Measurements from ENCODE around the gene CSF1R. TPM values are rescaled to one million over a fixed set of nuclear protein-coding genes. Genes with fewer than 3 reads are reported as not detected.

Gene CSF1R
- polyA plus RNA-seq, 4 donors: 13.7 to 18.0 (median 16.9) TPM

GRCh38 chr5:150121448-150122157 lies 35.2 kb upstream of the CSF1R start:
- DNase-seq (ENCODE audit: low read depth in 4 of 4, low spot score in 2 of 4): no peak

- DNase-seq (ENCODE audit: low read depth in 4 of 4, low spot score in 2 of 4): no peak
These were observed 34.5 kb upstream of the CSF1R start for GRCh38 chr5:150120617-150121447.

GRCh38 chr5:150120062-150120441 lies 33.7 kb upstream of the CSF1R start:
- no peak for DNase-seq (ENCODE audit: low read depth in 4 of 4, low spot score in 2 of 4)

- DNase-seq (ENCODE audit: low read depth in 4 of 4, low spot score in 2 of 4): no peak
These were observed 33.2 kb upstream of the CSF1R start for GRCh38 chr5:150119421-150120061.

GRCh38 chr5:150118561-150119229 lies 32.3 kb upstream of the CSF1R start:
- no peak for DNase-seq (ENCODE audit: low read depth in 4 of 4, low spot score in 2 of 4)

GRCh38 chr5:150117945-150118560 lies 31.7 kb upstream of the CSF1R start:
- no peak for DNase-seq (ENCODE audit: low read depth in 4 of 4, low spot score in 2 of 4)

GRCh38 chr5:150116667-150117400 lies 30.5 kb upstream of the CSF1R start:
- no peak for DNase-seq (ENCODE audit: low read depth in 4 of 4, low spot score in 2 of 4)

- DNase-seq (ENCODE audit: low read depth in 4 of 4, low spot score in 2 of 4): no peak
These were observed 28.5 kb upstream of the CSF1R start for GRCh38 chr5:150114773-150115408.

GRCh38 chr5:150114102-150114641 lies 27.8 kb upstream of the CSF1R start:
- DNase-seq (ENCODE audit: low read depth in 4 of 4, low spot score in 2 of 4): no peak

GRCh38 chr5:150113047-150113744 lies 26.8 kb upstream of the CSF1R start:
- no peak for DNase-seq (ENCODE audit: low read depth in 4 of 4, low spot score in 2 of 4)

GRCh38 chr5:150112201-150113046 lies 26.1 kb upstream of the CSF1R start:
- no peak for DNase-seq (ENCODE audit: low read depth in 4 of 4, low spot score in 2 of 4)

GRCh38 chr5:150111122-150111521 lies 24.8 kb upstream of the CSF1R start:
- DNase-seq (ENCODE audit: low read depth in 4 of 4, low spot score in 2 of 4): no peak

- no peak for DNase-seq (ENCODE audit: low read depth in 4 of 4, low spot score in 2 of 4)
These were observed 23.6 kb upstream of the CSF1R start for GRCh38 chr5:150109921-150110320.

GRCh38 chr5:150108711-150109514 lies 22.6 kb upstream of the CSF1R start:
- no peak for DNase-seq (ENCODE audit: low read depth in 4 of 4, low spot score in 2 of 4)

- no peak for DNase-seq (ENCODE audit: low read depth in 4 of 4, low spot score in 2 of 4)
These were observed 21.6 kb upstream of the CSF1R start for GRCh38 chr5:150107909-150108447.

- no peak for DNase-seq (ENCODE audit: low read depth in 4 of 4, low spot score in 2 of 4)
These were observed 20.5 kb upstream of the CSF1R start for GRCh38 chr5:150106674-150107426.
